Activated T-cell treated with anti-CD3 and anti-CD28 coated beads for 1 hour (primary cell): ENCODE measurements around the gene YPEL5.
"Not testable (repeated sequence)": the region's sequence is repeated elsewhere in the genome, so short reads cannot be mapped to it uniquely, and the experiment has no call there.

Experiments used
- DNase-seq: peaks from one replicate; pipeline ENCODE4 v3.0.0-alpha.2; 2020; ENCODE audit warnings: low read depth

The YPEL5 gene

DNA sequence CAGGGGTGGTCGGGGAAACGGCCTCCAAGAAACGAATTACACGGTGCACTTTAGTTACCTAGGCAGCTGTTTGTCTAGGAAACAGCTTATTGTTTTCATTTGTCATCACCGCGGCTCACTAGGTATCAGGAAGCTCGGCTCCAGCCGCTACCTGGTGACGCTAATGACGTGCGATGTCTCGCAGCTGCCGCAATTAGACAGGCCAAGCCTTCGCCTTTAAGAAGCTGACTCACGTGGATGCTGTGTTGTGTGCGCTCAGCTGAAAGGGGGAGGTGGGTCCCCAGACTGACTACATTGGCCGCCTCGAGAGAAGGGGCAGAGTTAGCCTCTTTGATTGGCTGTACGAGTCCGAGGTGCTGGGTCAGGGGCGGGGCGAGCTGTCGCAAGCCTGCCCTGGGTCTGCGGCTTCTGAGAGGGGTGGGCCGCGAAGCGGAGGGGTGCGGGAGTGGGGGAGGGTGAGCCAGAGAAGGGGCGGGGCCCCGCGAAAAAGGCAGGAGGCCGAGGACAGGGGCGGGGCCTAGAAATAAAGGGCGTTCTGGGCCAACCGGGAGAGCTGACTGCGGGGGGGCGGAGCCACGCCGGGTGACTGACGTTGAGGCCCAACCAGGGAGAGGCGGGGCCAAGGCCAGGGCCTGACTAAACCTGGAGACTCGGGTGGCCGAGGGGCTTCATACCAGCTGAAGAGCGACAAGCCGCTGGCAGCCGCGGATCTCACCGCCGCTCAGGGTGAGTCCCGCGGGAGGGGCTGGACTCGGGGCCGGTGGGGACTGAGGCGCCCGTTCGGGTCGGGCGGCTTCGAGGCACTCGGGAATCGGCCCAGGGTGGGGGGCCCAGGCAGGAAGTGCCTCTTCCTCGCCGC lies at the start of gene YPEL5:
YPEL5 (plus strand) TSS at position 671 of the 859 bp plus-strand sequence. CDS start 9,645 bp downstream, outside the sequence.
- peak; percentile 98 for DNase-seq

DNA sequence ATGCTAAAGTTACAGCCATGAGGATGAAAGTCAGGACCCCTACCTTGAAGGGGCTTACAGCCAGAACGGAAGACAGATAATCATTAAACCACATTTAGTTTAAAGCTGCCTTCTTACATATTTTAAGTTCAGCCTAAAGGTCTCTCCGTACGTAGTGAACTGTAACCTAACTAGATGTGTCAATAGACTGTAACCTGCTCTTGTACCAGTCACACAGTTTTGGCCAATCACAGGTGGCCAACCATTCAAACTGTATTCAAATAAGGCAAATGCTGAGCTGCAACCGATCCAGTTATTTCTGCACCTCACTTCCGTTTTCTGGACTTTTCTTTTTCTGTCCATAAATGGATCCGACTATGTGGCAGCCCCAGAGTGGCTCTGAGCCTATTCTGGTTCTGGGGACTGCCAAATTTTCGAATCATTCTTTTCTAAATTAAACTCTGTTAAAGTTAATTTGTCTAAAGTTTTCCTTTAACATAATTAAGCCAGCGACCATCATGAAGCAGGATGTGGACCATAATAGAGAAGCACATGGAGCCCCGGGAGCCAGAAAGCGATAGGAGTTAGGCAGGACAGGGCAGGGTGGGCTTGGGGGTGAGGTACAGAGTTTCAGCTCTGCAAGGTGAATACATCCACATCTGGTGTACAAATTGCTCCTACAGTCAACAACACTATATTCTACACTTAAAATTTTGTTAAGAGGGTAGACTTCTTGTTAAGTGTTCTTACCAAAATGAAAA lies 48.4 kb upstream of the YPEL5 start:
- no peak for DNase-seq

DNA sequence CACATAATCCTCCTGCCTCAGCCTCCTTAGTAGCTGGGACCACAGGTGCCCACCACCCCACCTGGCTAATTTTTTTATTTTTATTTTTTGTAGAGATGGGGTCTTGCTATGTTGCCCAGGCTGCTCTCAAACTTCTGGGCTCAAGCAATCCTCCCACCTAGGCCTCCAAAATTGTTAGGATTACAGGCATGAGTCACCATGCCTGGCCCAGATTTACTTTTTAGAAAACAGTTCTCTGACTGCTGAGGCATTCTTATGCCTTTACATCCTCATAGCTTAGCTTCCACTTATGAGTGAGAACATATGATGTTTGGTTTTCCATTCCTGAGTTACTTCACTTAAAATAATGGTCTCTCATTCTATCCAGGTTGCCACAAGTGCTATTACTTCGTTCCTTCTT lies 47.4 kb upstream of the YPEL5 start:
- not testable (repeated sequence) for DNase-seq

DNA sequence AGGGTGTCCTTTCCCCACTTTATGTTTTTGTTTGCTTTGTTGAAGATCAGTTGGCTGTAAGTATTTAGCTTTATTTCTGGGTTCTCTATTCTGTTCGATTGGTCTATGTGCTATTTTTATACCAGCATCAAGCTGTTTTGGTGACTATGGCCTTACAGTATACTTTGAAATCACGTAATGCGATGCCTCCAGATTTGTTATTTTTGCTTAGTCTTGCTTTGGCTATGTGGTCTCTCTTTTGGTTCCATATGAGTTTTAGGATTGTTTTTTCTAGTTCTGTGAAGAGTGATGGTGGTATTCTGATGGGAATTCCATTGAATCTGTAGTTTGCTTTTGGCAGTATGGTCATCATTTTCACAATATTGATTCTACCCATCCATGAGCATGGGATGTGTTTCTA lies 46.1 kb upstream of the YPEL5 start:
- DNase-seq: not testable (repeated sequence)

DNA sequence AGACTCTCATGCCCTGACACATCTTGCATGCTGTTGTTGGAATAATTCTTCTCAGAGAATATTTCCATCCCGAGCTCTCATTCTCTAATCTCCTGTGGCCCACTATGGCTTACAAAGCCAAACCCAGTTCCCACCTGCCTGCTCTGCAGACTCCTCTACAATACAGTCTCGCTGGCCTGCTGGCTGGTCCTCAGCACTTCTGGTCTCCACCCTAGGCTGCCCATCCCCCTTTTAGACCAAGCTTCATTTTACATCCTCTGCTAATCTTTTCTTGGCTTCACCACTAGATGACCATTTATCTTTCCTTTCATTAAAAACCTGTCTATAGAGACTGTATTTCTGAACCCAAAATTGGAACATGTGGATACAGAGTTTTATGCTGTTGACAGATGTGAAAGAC lies 42.5 kb upstream of the YPEL5 start:
- no peak for DNase-seq

DNA sequence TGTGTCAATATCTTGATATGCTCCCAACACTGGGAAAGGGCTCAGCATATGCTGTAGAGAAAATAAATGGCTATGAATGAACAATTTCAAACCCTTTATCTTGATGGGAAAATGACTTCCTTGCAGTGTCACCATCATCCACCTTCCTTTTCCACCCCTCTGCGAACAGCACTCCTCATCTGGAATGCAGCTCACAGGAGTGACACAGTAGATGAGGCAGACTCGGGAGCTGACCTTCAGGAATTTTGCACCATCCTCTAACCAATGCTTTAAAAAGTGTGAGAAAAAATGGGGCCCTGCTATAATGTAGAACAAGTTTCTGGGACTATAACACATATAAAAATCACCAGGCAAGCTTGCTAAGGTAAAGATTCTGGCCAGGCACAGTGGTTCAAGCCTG lies 41.3 kb upstream of the YPEL5 start:
- no peak for DNase-seq

DNA sequence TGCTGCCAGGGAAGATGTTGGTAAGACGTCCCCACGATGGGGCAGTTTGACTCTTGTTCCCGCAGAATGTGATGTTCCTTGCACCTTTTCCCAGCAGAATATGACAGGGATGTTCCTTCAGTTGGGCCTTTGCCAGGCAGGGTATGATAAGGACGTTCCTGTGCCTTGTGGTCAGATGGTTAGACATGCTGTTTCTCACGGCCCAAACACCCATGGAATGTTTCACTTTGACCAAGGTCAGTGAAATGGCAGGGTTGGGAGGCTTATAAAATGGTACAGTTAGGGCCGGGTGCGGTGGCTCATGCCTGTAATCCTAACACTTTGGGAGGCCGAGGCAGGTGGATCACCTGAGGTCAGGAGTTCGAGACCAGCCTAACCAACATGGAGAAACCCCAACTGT lies 40.3 kb upstream of the YPEL5 start:
- DNase-seq: no peak

DNA sequence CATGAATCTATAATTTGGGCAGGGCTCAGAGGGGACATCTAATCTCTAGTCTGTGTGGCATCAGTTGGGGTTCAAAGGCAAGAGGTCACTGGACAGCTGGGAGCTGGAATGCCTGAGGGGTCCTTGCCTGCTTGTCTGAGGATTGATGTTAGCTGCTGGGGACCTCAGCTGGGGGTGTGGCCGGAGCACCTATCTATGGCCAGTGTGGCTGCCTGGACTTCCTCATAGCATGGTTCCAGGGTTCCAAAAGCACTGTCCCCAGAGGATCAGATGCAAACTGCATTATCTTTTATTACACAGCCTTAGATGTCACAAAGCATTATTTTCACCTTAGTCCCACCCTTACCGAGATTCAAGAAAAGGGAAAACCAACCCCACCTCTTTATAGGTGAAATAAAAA lies 38.6 kb upstream of the YPEL5 start:
- no peak for DNase-seq

DNA sequence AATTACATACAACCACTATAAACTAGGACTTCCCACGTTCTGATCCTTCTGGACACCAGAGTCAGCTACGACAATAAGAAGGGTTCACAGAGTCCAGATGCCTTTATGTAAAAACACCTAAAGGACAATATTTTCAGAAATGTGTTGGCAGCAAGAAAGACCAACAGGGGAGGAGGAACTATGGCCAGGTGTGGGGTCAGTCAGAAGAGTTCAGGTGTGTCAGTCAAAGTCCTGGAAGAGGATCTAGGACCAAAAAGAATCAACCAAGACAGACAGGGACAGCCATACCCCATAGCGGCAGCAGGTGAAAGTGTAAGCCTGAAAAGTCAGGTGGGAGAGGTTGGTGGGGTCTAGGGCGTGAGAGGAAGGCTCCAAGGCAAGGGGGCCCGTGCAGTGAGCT lies 38.0 kb upstream of the YPEL5 start:
- DNase-seq: no peak

DNA sequence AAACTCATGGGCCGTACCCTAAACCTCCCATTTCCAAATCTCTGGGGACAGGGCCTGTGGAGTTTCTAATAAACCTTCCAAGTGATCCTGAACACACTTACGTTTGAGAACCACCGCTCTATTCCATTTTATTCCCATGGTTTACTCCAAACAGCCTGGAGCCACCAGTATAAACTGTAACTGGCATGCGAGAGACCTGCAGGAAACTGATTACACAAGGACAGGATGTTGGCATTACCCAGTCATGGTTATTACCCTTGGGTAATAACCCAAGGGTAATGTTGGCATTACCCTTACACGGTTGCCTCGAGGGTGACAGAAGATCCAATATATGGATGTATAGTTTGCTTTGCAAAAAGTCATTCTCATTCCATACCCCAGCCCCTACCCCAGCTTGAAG lies 37.0 kb upstream of the YPEL5 start:
- no peak for DNase-seq

DNA sequence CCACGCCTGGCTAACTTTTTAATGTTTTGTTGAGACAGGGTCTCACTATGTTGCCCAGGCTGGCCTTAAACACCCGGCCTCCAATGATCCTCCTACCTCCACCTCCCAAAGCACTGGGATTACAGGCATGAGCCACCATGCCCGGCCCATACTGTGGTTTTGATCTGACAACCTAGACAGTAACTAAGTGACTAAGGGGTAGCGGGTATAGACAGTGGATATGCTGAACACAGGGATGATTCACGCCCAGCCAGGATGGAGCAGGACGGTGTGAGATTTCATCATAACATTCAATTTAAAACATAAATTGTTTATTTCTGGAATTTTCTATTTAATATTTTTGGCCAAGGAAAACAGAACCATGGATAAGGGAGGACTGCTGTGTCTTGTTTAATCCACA lies 36.0 kb upstream of the YPEL5 start:
- DNase-seq: no peak

DNA sequence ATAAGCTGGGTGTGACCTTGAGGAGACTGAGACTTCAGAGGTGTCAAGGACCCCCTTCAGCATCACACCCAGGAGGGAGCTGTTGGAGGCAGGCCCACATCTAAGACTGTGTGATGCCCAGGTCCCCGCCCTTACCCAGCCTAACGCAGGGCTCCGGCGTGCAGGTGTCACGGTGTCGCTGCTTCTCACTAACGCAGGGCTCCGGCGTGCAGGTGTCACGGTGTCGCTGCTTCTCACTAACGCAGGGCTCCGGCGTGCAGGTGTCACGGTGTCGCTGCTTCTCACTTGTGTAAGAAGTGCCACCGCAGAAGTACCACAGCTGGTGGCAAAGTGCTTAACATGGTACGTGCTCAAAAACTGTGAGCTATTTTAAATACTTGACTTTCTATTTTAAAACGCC lies 35.6 kb upstream of the YPEL5 start:
- not testable (repeated sequence) for DNase-seq

DNA sequence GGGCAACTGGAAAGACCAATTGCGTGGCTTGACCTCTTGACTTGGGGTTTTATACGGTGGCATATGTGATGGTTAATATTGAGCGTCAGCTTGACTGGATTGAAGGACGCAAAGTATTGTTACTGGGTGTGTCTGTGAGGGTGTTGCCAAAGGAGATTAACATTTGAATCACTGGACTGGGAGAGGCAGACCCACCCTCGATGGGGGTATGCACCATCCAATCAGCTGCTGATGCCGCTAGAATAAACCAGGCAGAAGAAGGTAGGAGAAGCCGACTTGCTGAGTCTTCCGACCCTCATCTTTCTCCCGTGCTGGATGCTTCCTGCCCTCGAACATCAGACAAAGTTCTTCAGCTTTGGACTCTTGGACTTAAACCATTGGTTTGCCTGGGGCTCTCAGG lies 34.2 kb upstream of the YPEL5 start:
- no peak for DNase-seq

DNA sequence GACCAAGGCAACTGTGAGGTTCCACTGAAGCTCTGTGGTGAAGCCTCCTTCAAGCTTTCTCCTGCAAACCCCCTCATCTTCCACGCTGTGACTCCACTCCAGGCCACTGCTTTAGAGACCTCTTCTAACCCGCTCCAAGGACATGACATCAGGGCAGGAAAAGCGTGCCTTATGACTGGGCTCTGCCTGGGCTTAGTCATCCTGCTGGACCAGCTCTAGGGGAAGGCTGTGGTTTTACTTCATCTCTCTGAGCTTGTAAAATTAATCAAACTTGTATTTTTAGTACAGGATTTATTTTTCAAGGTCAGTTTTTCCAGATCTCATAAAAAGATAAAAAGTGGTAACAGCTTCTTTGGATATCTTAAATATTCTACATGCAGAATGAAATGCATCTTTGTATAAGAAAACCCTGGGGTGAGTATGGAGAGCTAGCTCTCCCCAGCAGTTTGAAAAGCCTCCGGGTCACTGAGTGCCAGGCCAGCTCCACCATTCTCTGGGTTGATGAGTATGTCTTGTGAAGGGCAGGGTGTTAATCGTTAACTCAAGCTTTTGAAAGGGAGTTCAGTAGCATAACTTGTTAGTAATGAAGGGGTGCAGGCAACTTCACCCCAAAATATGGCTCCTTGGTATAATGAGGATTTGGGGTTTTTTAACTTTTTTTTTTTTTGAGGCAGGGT lies 33.1 kb upstream of the YPEL5 start:
- no peak for DNase-seq

DNA sequence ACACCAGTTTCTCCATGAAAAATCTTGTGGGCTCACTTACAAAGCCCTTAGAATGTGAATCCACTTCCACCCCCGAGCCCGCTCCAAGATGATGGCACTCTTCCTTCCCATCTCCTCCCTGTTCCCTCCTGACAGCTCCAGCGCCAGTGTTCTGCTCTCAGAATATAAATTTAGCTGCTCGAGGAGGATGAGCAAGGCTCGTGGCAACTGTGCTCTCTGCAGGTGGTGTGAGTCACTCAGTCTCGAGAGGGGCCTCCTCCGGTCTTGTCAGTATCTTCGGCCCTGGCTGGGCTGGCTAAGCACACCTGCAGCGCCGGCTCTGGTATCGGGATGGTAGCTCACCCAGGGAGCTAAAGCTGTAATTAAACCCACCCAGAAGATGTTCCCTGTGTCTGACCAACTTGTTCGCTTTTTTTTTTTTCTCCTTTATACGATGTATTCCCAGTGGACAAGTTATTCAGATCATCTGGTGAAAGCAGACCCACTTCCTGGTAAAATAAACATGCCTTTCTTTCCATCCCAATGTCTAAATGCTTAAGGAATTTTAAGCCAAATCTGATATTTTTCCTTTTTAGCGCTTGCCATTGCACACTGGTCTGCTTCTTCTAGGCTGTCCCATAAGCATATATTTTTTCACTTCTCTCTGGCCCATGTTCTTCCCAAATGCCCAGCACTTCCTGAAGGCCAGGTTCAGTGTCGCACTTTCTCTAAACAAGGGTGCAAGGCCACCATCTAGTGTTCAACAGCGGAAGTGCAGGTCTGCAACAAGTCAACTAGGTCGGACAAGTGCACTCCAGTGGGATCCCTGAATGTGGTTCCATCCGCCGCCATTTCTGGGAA lies 31.4 kb upstream of the YPEL5 start:
- DNase-seq: peak; percentile 44

DNA sequence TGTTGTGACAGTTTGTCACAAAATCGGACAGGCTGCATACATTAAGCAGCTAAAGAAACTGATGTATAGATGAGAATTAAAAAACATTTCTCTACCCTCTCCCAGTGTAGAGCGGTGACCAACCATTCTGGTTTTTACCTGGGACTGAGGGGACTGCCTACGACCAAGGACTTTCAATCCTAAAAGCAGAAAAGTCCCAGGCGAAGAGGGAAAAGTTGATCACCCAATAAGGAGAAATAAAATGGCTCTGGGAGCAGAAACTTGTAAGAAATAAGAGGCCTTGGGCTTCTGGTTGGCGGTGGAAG lies 30.9 kb upstream of the YPEL5 start:
- no peak for DNase-seq

DNA sequence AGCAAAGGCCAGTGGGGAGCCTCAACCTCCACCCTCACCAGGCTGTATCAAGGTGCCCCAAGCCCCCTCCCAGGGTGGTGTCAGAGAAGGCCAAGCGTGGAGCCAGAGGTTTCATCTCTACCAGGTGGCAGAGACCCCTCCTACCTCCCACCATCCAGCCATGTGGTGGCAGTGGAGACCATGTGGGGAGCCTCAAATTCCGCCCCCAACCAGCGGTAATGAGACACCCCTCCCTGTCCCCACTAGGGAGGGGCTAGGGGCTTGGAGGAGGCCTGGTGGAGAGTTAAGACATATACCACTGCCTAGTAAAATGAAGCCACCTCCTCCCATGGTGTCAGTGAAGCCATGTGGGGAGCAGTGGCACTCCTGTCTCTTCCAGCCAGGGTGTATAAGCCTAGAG lies 24.4 kb upstream of the YPEL5 start:
- DNase-seq: no peak

DNA sequence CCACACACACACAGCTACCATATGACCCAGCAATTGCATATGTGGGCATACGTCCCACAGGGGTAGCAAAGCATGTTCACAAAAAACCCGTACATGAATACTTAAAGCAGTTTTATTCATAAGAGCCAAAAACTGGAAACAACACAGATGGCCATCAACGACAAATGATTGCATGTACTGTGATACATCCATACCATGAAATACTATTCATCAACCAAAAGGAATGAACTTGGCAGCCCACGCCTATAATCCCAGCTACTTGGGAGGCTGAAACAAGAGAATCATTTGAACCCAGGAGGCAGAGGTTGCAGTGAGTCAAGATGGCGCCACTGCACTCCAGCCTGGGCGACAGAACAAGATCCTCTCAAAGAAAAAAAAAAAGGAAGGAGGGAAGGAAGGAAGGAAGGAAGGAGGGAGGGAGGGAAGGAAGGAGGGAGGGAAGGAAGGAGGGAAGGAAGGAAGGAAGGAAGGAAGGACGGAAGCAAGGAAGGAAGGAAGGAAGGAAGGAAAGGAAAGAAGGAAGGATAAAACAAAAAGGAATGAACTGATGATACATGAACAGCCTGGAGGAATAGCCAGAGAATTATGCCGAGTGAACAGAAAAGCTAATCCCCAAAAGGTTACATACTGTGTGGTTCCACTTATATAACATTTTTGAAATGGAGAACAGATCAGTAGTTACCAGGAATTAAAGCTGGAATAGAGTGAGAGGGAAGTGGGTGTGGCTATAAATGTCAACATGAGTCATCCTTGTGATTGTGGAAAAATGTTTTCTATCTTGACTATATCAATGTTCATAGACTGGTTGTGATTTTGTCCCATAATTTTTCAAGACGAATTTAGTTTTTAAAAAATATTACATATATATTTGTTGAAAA lies 19.6 kb upstream of the YPEL5 start:
- no peak for DNase-seq

DNA sequence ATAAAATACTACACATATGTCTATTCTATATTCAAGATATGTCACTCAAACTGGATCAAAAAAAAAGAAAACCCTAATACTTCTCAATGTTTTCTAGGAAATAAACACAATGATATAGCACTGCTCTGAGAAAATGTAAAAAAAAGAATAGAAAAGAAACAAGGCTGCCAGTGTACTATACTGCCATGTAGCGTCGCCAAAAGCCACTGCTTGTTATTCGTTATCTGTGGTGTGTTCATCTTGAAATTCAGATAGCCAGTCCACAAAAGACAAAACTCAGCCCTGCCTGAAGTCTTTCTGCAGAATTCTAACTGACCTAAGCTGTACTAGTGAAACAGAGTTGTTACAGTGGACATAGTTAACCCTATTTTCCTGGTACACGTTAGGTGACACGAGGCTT lies 12.2 kb upstream of the YPEL5 start:
- no peak for DNase-seq

DNA sequence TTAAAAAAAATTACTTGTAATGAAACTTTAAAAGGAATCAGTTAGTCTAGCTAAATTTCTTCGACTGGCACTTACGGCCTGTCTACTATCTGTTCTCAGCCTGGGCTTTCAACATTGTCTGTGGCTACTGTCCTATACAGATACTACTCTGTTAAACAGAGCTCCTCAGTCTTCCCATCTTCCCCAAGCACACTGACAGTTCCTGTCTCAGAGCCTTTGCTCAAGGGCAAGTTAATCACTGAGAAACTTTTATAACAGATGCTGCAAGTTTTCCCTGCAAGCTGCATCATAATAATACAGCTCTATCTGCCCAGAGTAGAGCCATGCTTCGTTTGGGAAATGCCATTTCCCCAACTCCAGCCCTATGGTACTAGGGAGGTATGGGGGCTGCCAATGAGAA lies 11.3 kb upstream of the YPEL5 start:
- no peak for DNase-seq

DNA sequence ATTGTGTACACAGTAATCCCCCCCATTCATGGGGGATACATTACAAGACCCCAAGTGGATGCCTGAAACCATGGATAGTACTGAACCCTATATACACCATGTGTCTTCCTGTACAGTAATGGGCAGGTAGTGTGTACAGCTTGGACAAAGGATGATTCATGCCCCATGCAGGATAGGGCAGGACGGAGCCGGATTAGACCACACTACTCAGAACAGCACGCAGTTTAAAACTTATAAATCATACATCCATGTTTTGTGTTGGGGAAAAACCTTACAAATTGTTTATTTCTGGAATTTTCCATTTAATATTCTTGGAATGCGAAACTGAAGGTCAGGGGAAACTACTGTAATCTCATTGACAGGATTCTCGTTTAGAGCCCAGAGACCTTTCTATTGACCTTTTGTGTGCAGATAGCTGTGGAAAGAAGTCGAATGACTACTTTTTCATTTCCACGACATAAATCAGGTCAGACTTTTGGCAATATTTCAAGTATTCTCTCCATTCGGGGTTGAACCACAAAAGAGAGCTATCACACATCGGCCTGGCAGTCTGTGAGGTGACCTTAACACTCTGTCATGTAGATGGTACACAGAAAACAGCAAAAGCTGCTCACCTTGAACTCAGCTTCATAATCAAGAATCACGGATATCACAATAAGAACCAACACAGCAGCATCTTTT lies 9.9 kb upstream of the YPEL5 start:
- DNase-seq: no peak
